HepG2 (cell line): ENCODE data around the gene SP3. TPM values are rescaled to one million over a fixed set of nuclear protein-coding genes. Genes with fewer than 3 reads are reported as not detected.

ENCODE experiments used
- ATAD3A ChIP-seq: sonication (generic); formaldehyde crosslinking; IDR thresholded peaks from 2 replicates; pipeline ENCODE4 v1.4.0; 2020; ENCODE audit warnings: missing genetic modification reagents
- BCL6 ChIP-seq: IDR thresholded peaks from 2 replicates; pipeline ENCODE4 v1.6.1; 2016; ENCODE audit warnings: missing genetic modification reagents, missing compliant biosample characterization
- CEBPB ChIP-seq: IDR thresholded peaks from 2 replicates; pipeline ENCODE4 v1.6.1; 2011; ENCODE audit warnings: low read depth, low read length, improper control_type of control experiment, borderline replicate concordance
- DDIT3 ChIP-seq: sonication (generic); formaldehyde crosslinking; IDR thresholded peaks from 2 replicates; pipeline ENCODE4 v1.4.0; 2020; ENCODE audit warnings: mild to moderate bottlenecking, missing genetic modification reagents
- ESRRA ChIP-seq: sonication (generic); formaldehyde crosslinking; IDR thresholded peaks from 2 replicates; pipeline ENCODE4 v1.5.1; 2020; ENCODE audit warnings: mild to moderate bottlenecking, low read depth, missing genetic modification reagents
- FOXA1 ChIP-seq, 2 experiments: fragments of 450-650 bp in 1 of 2; sonication (generic) in 1 of 2; formaldehyde crosslinking in 1 of 2; IDR thresholded peaks; 2 replicates each; pipeline versions ENCODE4 v1.4.0 to v1.6.1; 2016 to 2020; ENCODE audit warnings: missing genetic modification reagents in 1 of 2
- FOXK1 ChIP-seq: sonication (generic); formaldehyde crosslinking; IDR thresholded peaks from 2 replicates; pipeline ENCODE4 v1.4.0; 2020; ENCODE audit warnings: low read depth, missing genetic modification reagents, borderline replicate concordance
- NFKB2 ChIP-seq: sonication (generic); formaldehyde crosslinking; IDR thresholded peaks from 2 replicates; pipeline ENCODE4 v1.4.0; 2020; ENCODE audit warnings: missing genetic modification reagents, borderline replicate concordance
- NONO ChIP-seq, 2 experiments: fragments of 450-650 bp in 1 of 2; sonication (generic) in 1 of 2; formaldehyde crosslinking in 1 of 2; IDR thresholded peaks in 1 of 2; conservative IDR thresholded peaks in 1 of 2; 2 replicates each; pipeline versions ENCODE4 v1.6.1 to v1.8.0; 2017 to 2022; ENCODE audit warnings: mild to moderate bottlenecking in 1 of 2, missing genetic modification reagents in 1 of 2, moderate library complexity in 1 of 2
- RFX1 ChIP-seq: fragments of 450-650 bp; IDR thresholded peaks from 2 replicates; pipeline ENCODE4 v1.6.1; 2017
- RFXANK ChIP-seq: IDR thresholded peaks from 2 replicates; pipeline ENCODE4 v1.6.1; 2016
- SMYD3 ChIP-seq: sonication (generic); formaldehyde crosslinking; IDR thresholded peaks from 2 replicates; pipeline ENCODE4 v1.8.1; 2023; ENCODE audit warnings: mild to moderate bottlenecking, missing genetic modification reagents
- TSC22D2 ChIP-seq: sonication (generic); formaldehyde crosslinking; IDR thresholded peaks from 2 replicates; pipeline ENCODE4 v1.5.1; 2020; ENCODE audit warnings: missing genetic modification reagents, mild to moderate bottlenecking, borderline replicate concordance
- ZNF20 ChIP-seq: sonication (generic); formaldehyde crosslinking; IDR thresholded peaks from 2 replicates; pipeline ENCODE4 v1.4.0; 2020; ENCODE audit warnings: mild to moderate bottlenecking, moderate library complexity, missing genetic modification reagents
- ZNF503 ChIP-seq: sonication (generic); formaldehyde crosslinking; IDR thresholded peaks from 2 replicates; pipeline ENCODE4 v1.4.0; 2020; ENCODE audit warnings: missing genetic modification reagents
- ZNF530 ChIP-seq: sonication (generic); formaldehyde crosslinking; IDR thresholded peaks from 2 replicates; pipeline ENCODE4 v1.5.0; 2020; ENCODE audit warnings: low read depth, mild to moderate bottlenecking, missing genetic modification reagents
- ZNF563 ChIP-seq: sonication (generic); formaldehyde crosslinking; IDR thresholded peaks from 2 replicates; pipeline ENCODE4 v1.8.0; 2022; ENCODE audit warnings: mild to moderate bottlenecking, moderate library complexity, missing genetic modification reagents
- ZNF615 ChIP-seq: sonication (generic); formaldehyde crosslinking; IDR thresholded peaks from 2 replicates; pipeline ENCODE4 v1.5.0; 2020; ENCODE audit warnings: mild to moderate bottlenecking, missing genetic modification reagents, borderline replicate concordance
- ZNF747 ChIP-seq: sonication (generic); formaldehyde crosslinking; IDR thresholded peaks from 2 replicates; pipeline ENCODE4 v1.8.1; 2023; ENCODE audit warnings: missing genetic modification reagents, mild to moderate bottlenecking, borderline replicate concordance
- ZNF878 ChIP-seq: sonication (generic); formaldehyde crosslinking; IDR thresholded peaks from 2 replicates; pipeline ENCODE4 v1.8.1; 2023; ENCODE audit warnings: mild to moderate bottlenecking, missing genetic modification reagents, moderate library complexity
- ZSCAN29 ChIP-seq: sonication (generic); formaldehyde crosslinking; conservative IDR thresholded peaks from 2 replicates; pipeline ENCODE4 v1.4.0; 2020; ENCODE audit warnings: mild to moderate bottlenecking, missing genetic modification reagents
- polyA plus RNA-seq, 8 experiments: library from polyadenylated mRNA; depleted of rRNA in 3 of 8; stranded (reverse) in 7 of 8; unstranded in 1 of 8; fragments of >200 nt; fragmentation: Illumina TruSeq in 4 of 8; extraction: Trizol in 4 of 8; gene quantifications; 2 replicates each; pipeline versions ENCODE4 v1.2.1 to v1.2.3, GENCODE V29; 2011 to 2016; ENCODE audit warnings: low read depth in 4 of 8, missing spikeins in 1 of 8, mixed read lengths in 1 of 8; ENCODE audit not compliant: insufficient read depth in 1 of 8
- total RNA-seq, 5 experiments: library from RNA; depleted of rRNA; stranded (reverse); fragments of >200 nt; fragmentation: Illumina TruSeq; extraction: Trizol; gene quantifications; 2 replicates each; pipeline ENCODE4 v1.2.3, GENCODE V29; 2016; ENCODE audit warnings: low read depth in 1 of 5
- TF ChIP-seq, protein P1 (sequence below): sonication (generic); formaldehyde crosslinking; conservative IDR thresholded peaks from 2 replicates; pipeline ENCODE4 v1.4.0; 2020; ENCODE audit warnings: missing genetic modification reagents
- TF ChIP-seq, protein P2 (sequence below): IDR thresholded peaks from 2 replicates; pipeline ENCODE4 v1.6.1; 2016; ENCODE audit warnings: mild to moderate bottlenecking

Gene SP3
- total and polyA plus RNA-seq, 2 of the 13 experiments (the other 11 are each of a cell fraction or from before 2014, with no cell fraction given) = 57.3 to 132 TPM

GRCh38 chr2:173986805-173987204 is 21.6 kb upstream of the SP3 start (continued):
- TF ChIP-seq, protein P1, sequence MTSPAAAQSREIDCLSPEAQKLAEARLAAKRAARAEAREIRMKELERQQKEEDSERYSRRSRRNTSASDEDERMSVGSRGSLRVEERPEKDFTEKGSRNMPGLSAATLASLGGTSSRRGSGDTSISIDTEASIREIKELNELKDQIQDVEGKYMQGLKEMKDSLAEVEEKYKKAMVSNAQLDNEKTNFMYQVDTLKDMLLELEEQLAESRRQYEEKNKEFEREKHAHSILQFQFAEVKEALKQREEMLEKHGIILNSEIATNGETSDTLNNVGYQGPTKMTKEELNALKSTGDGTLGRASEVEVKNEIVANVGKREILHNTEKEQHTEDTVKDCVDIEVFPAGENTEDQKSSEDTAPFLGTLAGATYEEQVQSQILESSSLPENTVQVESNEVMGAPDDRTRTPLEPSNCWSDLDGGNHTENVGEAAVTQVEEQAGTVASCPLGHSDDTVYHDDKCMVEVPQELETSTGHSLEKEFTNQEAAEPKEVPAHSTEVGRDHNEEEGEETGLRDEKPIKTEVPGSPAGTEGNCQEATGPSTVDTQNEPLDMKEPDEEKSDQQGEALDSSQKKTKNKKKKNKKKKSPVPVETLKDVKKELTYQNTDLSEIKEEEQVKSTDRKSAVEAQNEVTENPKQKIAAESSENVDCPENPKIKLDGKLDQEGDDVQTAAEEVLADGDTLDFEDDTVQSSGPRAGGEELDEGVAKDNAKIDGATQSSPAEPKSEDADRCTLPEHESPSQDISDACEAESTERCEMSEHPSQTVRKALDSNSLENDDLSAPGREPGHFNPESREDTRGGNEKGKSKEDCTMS (CRISPR knock-in tag) = no peak
- TF ChIP-seq ATAD3A (no peak), RFX1 (no peak), ZNF563 (CRISPR knock-in tag) (no peak), RFXANK (no peak), ZNF878 (CRISPR knock-in tag) (no peak), DDIT3 (CRISPR knock-in tag) (no peak), ESRRA (no peak), CEBPB (peak; percentile 62; the same call in 1 of the 2 replicates), ZNF20 (CRISPR knock-in tag) (no peak), ZNF615 (no peak), ZSCAN29 (no peak), ZNF747 (CRISPR knock-in tag) (no peak), NONO (IDR thresholded peaks at IDR 0.05) (no peak), NONO (CRISPR knock-in tag; conservative IDR thresholded peaks at IDR 0.05) (no peak), BCL6 (CRISPR knock-in tag) (peak; percentile 44; the same call in 1 of the 2 replicates), SMYD3 (CRISPR knock-in tag) (no peak), ZNF503 (CRISPR knock-in tag) (no peak), NFKB2 (CRISPR knock-in tag) (no peak), FOXK1 (CRISPR knock-in tag) (peak; percentile 59; the same call in 1 of the 2 replicates), FOXA1 (IDR thresholded peaks at IDR 0.05) (no peak), FOXA1 (CRISPR knock-in tag; IDR thresholded peaks at IDR 0.05) (peak; percentile 58; the same call in 1 of the 2 replicates), ZNF530 (no peak), TSC22D2 (no peak)
- TF ChIP-seq, protein P2, sequence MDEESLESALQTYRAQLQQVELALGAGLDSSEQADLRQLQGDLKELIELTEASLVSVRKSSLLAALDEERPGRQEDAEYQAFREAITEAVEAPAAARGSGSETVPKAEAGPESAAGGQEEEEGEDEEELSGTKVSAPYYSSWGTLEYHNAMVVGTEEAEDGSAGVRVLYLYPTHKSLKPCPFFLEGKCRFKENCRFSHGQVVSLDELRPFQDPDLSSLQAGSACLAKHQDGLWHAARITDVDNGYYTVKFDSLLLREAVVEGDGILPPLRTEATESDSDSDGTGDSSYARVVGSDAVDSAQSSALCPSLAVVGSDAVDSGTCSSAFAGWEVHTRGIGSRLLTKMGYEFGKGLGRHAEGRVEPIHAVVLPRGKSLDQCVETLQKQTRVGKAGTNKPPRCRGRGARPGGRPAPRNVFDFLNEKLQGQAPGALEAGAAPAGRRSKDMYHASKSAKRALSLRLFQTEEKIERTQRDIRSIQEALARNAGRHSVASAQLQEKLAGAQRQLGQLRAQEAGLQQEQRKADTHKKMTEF = no peak
